Measurements from ENCODE around the gene FAM167B.

- TF ChIP-seq CTCF (IDR thresholded peaks at IDR 0.05; ENCODE audit: low read depth, low read length), result no peak
- TF ChIP-seq EZH2phosphoT487 (IDR thresholded peaks at IDR 0.05; ENCODE audit: low read depth), result no peak
Observed at GRCh38 chr1:32269744-32270143, 22.7 kb downstream of the FAM167B start.

Data from OCI-LY3 (cell line).